Astrocyte of the cerebellum (primary cell): ENCODE measurements around the gene SCN9A.

ENCODE experiments used
- DNase-seq: peaks from one replicate; pipeline ENCODE4 v3.0.0-alpha.2; 2011; ENCODE audit warnings: low read depth
- H3K4me3 ChIP-seq: 2 replicates; pipeline ENCODE4 v1.5.1; 2011; ENCODE audit warnings: mild to moderate bottlenecking, low read depth, low read length, moderate library complexity
- CTCF ChIP-seq: IDR thresholded peaks from 2 replicates; pipeline ENCODE4 v1.5.1; 2012; ENCODE audit warnings: low read length, low read depth, moderate library complexity, mild to moderate bottlenecking; ENCODE audit errors: missing control alignments
- in situ Hi-C: cut with HindIII; loops from 2 replicates; pipeline ENCODE4 v1.10.0; 2017; ENCODE audit warnings: low sequenced_read_pairs

The SCN9A gene

DNA sequence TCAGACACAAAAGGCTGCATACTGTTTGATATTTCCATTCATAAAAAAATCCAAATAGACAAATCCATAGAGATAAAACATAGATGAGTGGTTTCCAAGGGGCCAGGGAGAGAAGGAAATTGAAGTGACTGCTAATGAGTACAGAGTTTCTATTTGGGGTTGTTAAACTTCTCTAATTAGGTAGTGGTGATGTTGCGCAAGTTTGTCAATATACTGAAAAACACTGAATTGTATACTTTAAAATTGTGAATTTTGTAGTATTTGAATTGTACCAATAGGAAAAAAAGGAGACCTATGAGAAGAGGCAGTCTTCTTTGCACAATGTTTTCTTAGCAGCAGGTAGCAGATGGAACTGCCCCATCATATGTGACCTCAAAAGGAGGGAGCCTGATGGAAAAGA, 71.1 kb downstream of the SCN9A start:
- no peak for DNase-seq
- in situ Hi-C loops = no loop called here
- no peak for TF ChIP-seq CTCF
- H3K4me3 ChIP-seq = no peak overlapping the region

- no peak for DNase-seq
- H3K4me3 ChIP-seq = no peak overlapping the region
- TF ChIP-seq CTCF = no peak
- in situ Hi-C loops = no loop called here
These were observed 73.7 kb downstream of the SCN9A start for GRCh38 chr2:166302036-166302435.

DNA sequence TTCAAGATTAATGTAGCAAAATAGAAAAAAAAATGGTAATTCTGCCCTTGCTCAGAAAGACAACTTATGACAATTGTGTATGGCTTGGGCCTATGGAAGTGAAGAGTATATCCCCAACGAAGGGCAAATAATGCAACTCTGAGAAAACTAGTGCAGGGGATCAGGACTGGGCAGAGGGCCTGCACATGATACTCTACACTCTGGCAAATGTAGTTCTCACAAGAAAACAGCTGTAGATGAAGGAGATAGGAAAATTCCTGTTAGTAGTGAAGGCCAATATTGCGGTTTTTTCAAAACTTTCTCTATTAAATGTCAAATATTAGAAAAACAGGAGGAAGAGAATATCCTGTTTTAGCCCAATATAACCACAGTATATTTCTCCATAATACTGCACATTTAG, 77.8 kb downstream of the SCN9A start:
- no peak for TF ChIP-seq CTCF
- no peak overlapping the region for H3K4me3 ChIP-seq
- no peak for DNase-seq
- in situ Hi-C loops = no loop called here

- no peak for TF ChIP-seq CTCF
- DNase-seq = no peak
- no peak overlapping the region for H3K4me3 ChIP-seq
- in situ Hi-C loops = no loop called here
These were observed 81.8 kb downstream of the SCN9A start for GRCh38 chr2:166293984-166294383.

- DNase-seq = no peak
- TF ChIP-seq CTCF = no peak
- no peak overlapping the region for H3K4me3 ChIP-seq
- in situ Hi-C loops = no loop called here
These were observed 90.5 kb downstream of the SCN9A start for GRCh38 chr2:166285215-166285614.

DNA sequence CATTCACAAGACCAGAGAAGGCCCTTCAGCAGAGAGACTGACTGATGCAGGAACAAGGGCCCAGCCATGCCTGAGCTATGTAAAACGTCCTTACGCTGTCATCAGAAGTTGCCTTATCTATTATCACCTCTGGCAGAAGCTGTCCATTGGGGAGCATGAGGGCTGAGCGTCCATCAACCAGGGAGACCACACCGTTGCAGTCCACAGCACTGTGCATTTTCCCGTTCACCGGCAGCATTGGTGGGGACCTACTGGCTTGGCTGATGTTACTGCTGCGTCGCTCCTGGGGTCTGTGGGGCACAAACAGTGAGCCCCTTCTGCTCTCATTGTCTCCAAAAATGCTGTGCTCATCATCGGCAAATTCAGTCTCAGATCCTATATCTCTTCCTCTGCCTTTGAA, 91.4 kb downstream of the SCN9A start:
- no peak overlapping the region for H3K4me3 ChIP-seq
- no peak for TF ChIP-seq CTCF
- in situ Hi-C loops = no loop called here
- no peak for DNase-seq

DNA sequence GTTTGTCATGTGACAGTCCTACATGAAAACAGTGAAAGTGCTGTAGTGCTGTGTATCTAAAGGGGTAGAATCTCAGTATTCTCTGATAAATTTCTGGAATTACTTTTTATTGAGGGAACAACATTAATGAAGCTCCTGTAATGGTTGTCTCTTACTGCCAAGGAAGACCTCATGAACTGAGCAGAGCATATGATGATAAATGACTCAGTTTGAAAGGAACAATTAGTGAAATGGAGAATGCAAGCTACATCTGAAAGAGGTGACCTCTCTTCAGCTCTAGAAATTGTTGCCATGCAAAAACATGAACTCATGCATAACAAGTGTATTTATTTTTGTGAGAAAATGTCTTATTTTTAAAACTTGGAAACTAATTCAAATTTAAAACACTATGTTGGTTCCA, 93.6 kb downstream of the SCN9A start:
- in situ Hi-C loops = no loop called here
- no peak overlapping the region for H3K4me3 ChIP-seq
- no peak for DNase-seq
- no peak for TF ChIP-seq CTCF
